GM13976 (cell line): ENCODE results near the gene OSBPL6.
"Not testable (repeated sequence)": the region's sequence is repeated elsewhere in the genome, so short reads cannot be mapped to it uniquely, and the experiment has no call there.

Experiments
- DNase-seq: peaks from one replicate; pipeline ENCODE4 v3.0.0; 2012; ENCODE audit warnings: low spot score
- in situ Hi-C: fragments of 300-500 bp; cut with MboI; formaldehyde crosslinking; loops from one replicate; pipeline ENCODE4 v1.12.0; 2022; ENCODE audit warnings: low sequenced_read_pairs, mixed read lengths, inconsistent platforms; ENCODE audit not compliant: unreplicated experiment
- TF ChIP-seq, protein P1 (sequence below): IDR thresholded peaks from 2 replicates; pipeline ENCODE4 v1.5.1; 2012; ENCODE audit warnings: borderline replicate concordance, mild to moderate bottlenecking; ENCODE audit not compliant: insufficient read depth; ENCODE audit errors: extremely low read depth, missing control alignments, control extremely low read depth

Gene OSBPL6

DNA sequence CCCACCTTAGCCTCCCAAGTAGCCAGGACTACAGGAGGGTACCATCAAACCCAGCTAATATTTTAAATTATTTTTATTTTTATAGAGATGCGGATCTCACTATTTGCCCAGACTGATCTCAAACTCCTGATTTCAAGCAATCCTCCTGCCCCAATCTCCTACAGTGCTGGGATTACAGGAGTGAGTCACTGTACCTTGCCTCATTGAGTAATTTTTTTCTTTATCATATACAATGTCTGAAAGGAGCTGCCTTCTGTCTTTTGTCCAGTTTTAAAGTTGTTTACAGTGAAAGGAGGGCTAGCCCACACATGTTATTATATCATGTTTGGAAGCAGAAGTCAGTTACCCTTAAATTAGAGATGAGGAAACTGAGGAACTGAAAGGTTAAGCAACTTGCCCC, 224.1 kb downstream of the OSBPL6 start:
- DNase-seq, result no peak
- TF ChIP-seq, protein P1, sequence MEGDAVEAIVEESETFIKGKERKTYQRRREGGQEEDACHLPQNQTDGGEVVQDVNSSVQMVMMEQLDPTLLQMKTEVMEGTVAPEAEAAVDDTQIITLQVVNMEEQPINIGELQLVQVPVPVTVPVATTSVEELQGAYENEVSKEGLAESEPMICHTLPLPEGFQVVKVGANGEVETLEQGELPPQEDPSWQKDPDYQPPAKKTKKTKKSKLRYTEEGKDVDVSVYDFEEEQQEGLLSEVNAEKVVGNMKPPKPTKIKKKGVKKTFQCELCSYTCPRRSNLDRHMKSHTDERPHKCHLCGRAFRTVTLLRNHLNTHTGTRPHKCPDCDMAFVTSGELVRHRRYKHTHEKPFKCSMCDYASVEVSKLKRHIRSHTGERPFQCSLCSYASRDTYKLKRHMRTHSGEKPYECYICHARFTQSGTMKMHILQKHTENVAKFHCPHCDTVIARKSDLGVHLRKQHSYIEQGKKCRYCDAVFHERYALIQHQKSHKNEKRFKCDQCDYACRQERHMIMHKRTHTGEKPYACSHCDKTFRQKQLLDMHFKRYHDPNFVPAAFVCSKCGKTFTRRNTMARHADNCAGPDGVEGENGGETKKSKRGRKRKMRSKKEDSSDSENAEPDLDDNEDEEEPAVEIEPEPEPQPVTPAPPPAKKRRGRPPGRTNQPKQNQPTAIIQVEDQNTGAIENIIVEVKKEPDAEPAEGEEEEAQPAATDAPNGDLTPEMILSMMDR, result no peak
- in situ Hi-C loops, result loop anchor here (25.0 kb wide), 1 partner anchor 306 kb away; the partner anchor contains the start of gene RBM45

DNA sequence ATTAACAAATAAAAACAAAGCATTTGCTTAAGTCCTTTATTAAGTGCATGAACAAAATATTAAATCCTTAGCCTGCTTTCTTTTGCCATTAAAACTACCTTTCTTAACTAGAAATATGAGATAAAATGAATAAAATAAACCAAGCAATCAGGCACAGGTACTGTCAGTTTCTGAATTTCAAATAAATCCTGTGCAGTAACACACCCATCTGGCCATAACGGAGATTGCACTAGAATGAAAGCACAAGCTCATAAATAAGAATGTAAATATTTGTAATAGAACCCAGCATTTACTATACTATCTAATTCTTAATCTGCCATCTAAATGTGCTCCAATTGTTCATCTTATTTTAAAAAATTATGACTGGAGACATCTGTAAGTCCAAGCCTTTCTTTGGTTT, 224.8 kb downstream of the OSBPL6 start:
- in situ Hi-C loops, result loop anchor here (25.0 kb wide), 1 partner anchor 307 kb away; the partner anchor contains the start of gene RBM45
- no peak for DNase-seq
- TF ChIP-seq, protein P1, result peak; percentile 27

DNA sequence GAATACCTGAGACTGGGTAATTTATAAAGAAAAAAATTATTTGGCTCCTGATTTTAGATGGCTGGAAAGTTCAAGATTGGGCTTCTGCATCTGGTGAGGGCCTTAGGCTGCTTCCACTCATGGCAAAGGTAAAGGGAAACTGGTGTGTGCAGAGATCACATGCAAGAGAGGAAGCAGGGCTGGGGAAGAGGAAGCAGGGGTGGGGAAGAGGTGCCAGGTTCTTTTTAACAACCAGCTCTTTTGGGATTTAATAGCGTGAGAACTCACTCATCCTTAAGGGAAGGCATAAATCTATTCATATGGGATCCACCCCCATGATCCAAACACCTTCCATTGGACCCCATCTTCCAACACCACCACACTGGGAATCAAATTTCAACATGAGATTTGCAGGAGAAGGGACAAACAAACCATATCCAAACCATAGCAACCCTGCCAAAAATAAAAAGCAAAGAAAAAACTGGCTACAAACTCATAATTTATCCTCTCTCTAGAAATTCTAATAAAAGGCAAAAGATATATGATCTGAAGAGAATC, 226.2 kb downstream of the OSBPL6 start:
- TF ChIP-seq, protein P1, result no peak
- DNase-seq, result no peak
- in situ Hi-C loops, result loop anchor here (25.0 kb wide), 1 partner anchor 308 kb away; the partner anchor contains the start of gene RBM45

DNA sequence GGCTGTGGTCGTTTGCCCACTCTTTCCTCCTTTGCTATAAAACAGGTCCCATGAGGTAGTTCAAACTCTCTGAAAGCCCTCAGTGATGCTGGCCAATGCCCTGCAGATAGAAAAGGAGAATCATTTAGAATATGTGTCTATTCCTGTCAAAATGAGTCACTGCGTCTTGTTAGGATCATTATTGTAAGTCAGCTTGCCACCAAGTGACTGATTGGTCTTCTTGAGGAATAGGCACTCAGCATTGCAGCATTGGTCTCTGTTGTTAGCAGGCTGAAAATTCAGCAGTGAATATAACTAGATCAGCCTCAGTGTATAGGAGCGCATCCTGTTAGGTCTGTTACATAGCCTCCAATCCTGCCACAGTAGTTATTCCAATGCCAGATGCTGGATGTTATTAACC, 227.8 kb downstream of the OSBPL6 start:
- no peak for DNase-seq
- TF ChIP-seq, protein P1, result no peak
- in situ Hi-C loops, result loop anchor here (25.0 kb wide), 1 partner anchor 310 kb away; the partner anchor contains the start of gene RBM45

DNA sequence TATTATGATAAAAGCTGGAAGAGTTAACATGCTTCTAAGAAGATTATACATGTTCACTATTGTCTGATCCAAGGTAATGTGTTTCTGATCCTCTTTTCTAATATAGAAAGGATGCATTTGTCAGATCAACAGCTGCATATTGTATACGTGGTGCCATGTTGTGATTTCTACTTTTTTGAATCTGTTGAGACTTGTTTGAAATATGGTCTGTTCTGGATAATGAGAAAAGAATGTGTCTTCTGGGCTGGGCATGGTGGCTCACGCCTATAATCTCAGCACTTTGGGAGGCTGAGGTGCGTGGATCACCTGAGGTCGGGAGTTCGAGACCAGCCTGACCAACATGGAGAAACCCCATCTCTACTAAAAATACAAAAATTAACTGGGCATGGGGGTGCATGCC, 229.4 kb downstream of the OSBPL6 start:
- in situ Hi-C loops, result loop anchor here (25.0 kb wide), 1 partner anchor 311 kb away; the partner anchor contains the start of gene RBM45
- DNase-seq, result not testable (repeated sequence)

DNA sequence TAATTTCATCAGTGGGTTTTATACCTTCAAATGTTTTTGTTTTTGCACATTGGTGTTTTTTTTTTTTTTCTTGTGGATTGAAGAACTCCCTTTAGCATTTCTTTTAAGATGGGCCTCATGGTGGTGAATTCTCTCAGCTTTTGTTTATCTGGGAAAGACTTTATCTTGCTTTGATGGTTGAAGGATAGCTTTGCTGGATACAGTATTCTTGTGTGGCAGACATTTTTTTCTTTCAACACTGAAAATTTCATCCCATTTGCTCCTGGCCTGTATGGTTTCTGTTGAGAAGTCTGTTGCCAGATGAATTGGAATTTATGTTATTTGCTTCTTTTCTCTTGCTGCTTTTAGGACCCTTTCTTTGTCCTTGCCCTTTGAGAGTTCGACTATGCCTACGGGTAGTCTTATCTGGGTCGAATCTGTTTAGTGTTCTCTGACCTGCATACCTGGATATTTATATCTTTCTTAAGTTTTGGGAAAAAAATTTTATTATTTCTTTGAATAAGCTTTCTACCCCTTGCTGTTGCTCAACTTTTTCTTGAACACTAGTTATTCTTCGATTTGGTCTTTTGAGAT, 231.0 kb downstream of the OSBPL6 start:
- TF ChIP-seq, protein P1, result no peak
- no peak for DNase-seq
- in situ Hi-C loops, result no loop called here

DNA sequence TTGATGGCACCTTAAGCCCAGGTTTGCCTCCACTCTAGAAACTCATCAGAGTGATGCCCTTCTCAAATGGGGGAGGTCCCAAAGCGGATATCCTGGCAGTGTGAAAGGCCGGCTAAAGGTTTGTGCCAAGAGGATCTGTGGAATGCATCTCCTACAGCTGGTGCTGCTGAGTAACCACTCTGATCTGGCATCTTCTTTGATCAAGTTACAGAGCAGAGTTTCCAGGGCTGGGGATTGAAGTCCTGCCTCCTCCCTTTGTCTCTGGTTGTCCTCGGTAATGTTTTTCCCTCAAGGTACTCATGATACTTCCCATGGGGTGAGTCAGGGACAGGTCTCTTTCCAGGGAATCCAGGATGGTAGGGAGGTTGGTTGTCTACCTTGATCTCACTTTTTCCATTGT, 232.1 kb downstream of the OSBPL6 start:
- in situ Hi-C loops, result no loop called here
- TF ChIP-seq, protein P1, result no peak
- no peak for DNase-seq
